ENCODE measurements around the gene CASTOR2. TPM values are rescaled to one million over a fixed set of nuclear protein-coding genes. Genes with fewer than 3 reads are reported as not detected.
A peak's percentile ranks its signal among the peaks of the same experiment; 100 is the strongest.
"Not testable (repeated sequence)": the region's sequence is repeated elsewhere in the genome, so short reads cannot be mapped to it uniquely, and the experiment has no call there.

The CASTOR2 gene
- total and polyA plus RNA-seq, 7 donors, result 2.9 to 255 (median 131) TPM

- Histone ChIP-seq H3K27me3 (ENCODE audit: insufficient read depth in 3 of 3, low read length in 2 of 3) (no peaks in the 10 kb centered on the region), H3K27ac (peak overlapping the region; percentile 87), H3K36me3 (ENCODE audit: insufficient read depth in 1 of 2, low read depth in 1 of 2) (no peaks in the 10 kb centered on the region), H3K4me3 (no peak overlapping the region), H3K9me3 (no peaks in the 10 kb centered on the region), H3K4me1 (peaks cover 40% of the 10 kb centered on the region)
- no peak for ATAC-seq
- no peak for DNase-seq
- TF ChIP-seq CTCF (IDR thresholded peaks at IDR 0.05), result no peak
- WGBS, 3 donors, result 71 to 81% (median 72%) methylated on average over 4 of the region's 4 CpGs
- intact Hi-C loops (cut with DNase I), result no loop called here
These were observed 28.6 kb downstream of the CASTOR2 start for GRCh38 chr7:74993121-74993520.

GRCh38 chr7:74994869-74995543 lies 30.5 kb downstream of the CASTOR2 start:
- H3K27me3 ChIP-seq (ENCODE audit: insufficient read depth in 3 of 3, low read length in 2 of 3); H3K36me3 ChIP-seq (ENCODE audit: insufficient read depth in 1 of 2, low read depth in 1 of 2); intact Hi-C loops (cut with DNase I); H3K9me3 ChIP-seq: not testable (repeated sequence)
- WGBS, 3 donors, result 32 to 48% (median 38%) methylated on average over 14 to 16 of the region's 17 CpGs
- ATAC-seq (peak; percentile 55 to 75 (median 65)), DNase-seq (peak; percentile 37 to 73)
- H3K27ac ChIP-seq, result peak overlapping the region; percentile 87
- H3K4me1 ChIP-seq, result peaks cover 40% of the 10 kb centered on the region
- peak overlapping the region; percentile 4 for H3K4me3 ChIP-seq

DNA sequence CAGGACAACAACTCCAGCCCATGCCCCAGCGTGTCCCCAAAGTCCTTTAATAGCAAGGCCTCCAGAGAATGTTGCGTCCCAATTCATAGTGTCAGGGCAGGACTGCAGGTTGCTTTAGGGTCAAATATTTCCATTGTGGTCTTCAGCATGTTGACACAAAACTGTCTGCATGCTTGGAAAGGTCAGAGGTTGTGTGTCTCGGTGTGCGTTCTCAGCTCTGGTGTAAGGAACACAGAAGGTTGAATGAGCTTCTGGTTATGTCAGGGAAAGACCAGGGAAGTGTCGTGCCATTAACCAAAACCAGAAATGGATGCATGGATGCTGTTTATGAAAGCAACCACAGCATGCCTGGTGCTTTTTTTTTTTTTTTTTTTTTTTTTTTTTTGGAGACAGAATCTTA lies 31.9 kb downstream of the CASTOR2 start:
- intact Hi-C loops (cut with DNase I); H3K36me3 ChIP-seq (ENCODE audit: insufficient read depth in 1 of 2, low read depth in 1 of 2); H3K4me3 ChIP-seq; H3K27me3 ChIP-seq (ENCODE audit: insufficient read depth in 3 of 3, low read length in 2 of 3); DNase-seq; H3K9me3 ChIP-seq: not testable (repeated sequence)
- 26 to 38% (median 30%) methylated on average over 5 of the region's 5 CpGs for WGBS, 3 donors
- H3K27ac ChIP-seq, result peak overlapping the region; percentile 87
- peak in 1 of 4 donors; percentile 18 for ATAC-seq
- H3K4me1 ChIP-seq, result peaks cover 36% of the 10 kb centered on the region

- DNase-seq, result peak; percentile 74 to 90
- H3K4me1 ChIP-seq, result peaks cover 36% of the 10 kb centered on the region
- H3K36me3 ChIP-seq (ENCODE audit: insufficient read depth in 1 of 2, low read depth in 1 of 2); H3K9me3 ChIP-seq; H3K27me3 ChIP-seq (ENCODE audit: insufficient read depth in 3 of 3, low read length in 2 of 3); intact Hi-C loops (cut with DNase I); H3K4me3 ChIP-seq: not testable (repeated sequence)
- WGBS, 3 donors, result 36 to 53% (median 40%) methylated on average over 6 to 8 of the region's 8 CpGs
- H3K27ac ChIP-seq, result peak overlapping the region; percentile 87
- ATAC-seq, result peak; percentile 49 to 74 (median 72)
These were observed 33.3 kb downstream of the CASTOR2 start for GRCh38 chr7:74997811-74998210.

DNA sequence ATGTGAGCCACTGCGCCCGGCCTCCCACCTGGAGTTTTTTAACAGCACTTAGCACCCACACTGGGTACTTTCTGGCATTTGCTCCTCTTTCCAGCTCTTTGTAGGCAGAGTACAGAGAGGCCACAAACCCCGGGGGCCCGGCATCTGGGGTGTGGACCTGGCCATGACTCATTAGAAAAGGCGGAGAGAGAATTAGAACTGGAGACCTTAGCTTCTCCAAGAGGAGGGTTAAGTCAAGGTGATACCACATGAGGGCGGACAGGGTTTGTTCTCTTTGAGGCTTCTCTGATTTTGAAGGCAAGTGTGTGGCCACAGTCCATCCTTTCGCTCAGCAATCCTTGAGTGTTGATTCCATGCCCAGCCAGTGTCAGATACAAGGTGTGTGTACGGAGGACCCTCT lies 36.9 kb downstream of the CASTOR2 start:
- H3K4me1 ChIP-seq, result peaks cover 17% of the 10 kb centered on the region
- H3K9me3 ChIP-seq; H3K36me3 ChIP-seq (ENCODE audit: insufficient read depth in 1 of 2, low read depth in 1 of 2); H3K27me3 ChIP-seq (ENCODE audit: insufficient read depth in 3 of 3, low read length in 2 of 3); intact Hi-C loops (cut with DNase I); H3K4me3 ChIP-seq; DNase-seq; ATAC-seq: not testable (repeated sequence)
- H3K27ac ChIP-seq, result peak overlapping the region; percentile 87
- WGBS, 3 donors, result 78 to 87% (median 86%) methylated on average over 8 of the region's 8 CpGs

- WGBS, 3 donors, result 95 to 100% (median 98%) methylated on average over 2 of the region's 2 CpGs
- Histone ChIP-seq H3K4me1 (peaks cover 4% of the 10 kb centered on the region), H3K27me3 (ENCODE audit: insufficient read depth in 3 of 3, low read length in 2 of 3) (no peaks in the 10 kb centered on the region), H3K36me3 (ENCODE audit: insufficient read depth in 1 of 2, low read depth in 1 of 2) (peaks cover 0 to 36% of the 10 kb centered on the region in 2 donors), H3K27ac (no peak overlapping the region), H3K9me3 (no peaks in the 10 kb centered on the region), H3K4me3 (no peak overlapping the region)
- intact Hi-C loops (cut with DNase I), result no loop called here
- no peak for TF ChIP-seq CTCF (IDR thresholded peaks at IDR 0.05)
- ATAC-seq (no peak), DNase-seq (no peak)
These were observed 45.5 kb downstream of the CASTOR2 start for GRCh38 chr7:75010036-75010435.

All from psoas muscle (tissue), 8 donors.